Right lobe of liver (tissue), 6 donors: ENCODE measurements around the gene CDC73. TPM values are rescaled to one million over a fixed set of nuclear protein-coding genes. Genes with fewer than 3 reads are reported as not detected.

Experiments used
- ATAC-seq, 4 donors: fragments of 200-7000 bp; cut with Tn5 transposase; one replicate each; pipeline ENCODE4 v1.9.1; 2020; ENCODE audit warnings: mild to moderate bottlenecking in 4 of 4, moderate library complexity in 4 of 4
- DNase-seq, 3 donors: peaks; one replicate each; pipeline ENCODE4 v3.0.0-alpha.2; 2020
- H3K27ac ChIP-seq, 3 donors: fragments of 200-600 bp; one replicate each; pipeline ENCODE4 v1.8.0; 2022
- H3K27me3 ChIP-seq, 2 donors: fragments of 200-600 bp; one replicate each; pipeline ENCODE4 v1.8.0; 2022
- H3K36me3 ChIP-seq, 4 donors: fragments of 200-600 bp; sonication (generic) in 1 of 4; one replicate each; pipeline versions ENCODE4 v1.5.1 to v1.8.0; 2017 to 2022; ENCODE audit warnings: control low read depth in 1 of 4
- H3K4me1 ChIP-seq, 4 donors: fragments of 200-600 bp; sonication (generic) in 1 of 4; one replicate each; pipeline versions ENCODE4 v1.5.1 to v1.8.0; 2017 to 2022; ENCODE audit warnings: control low read depth in 1 of 4
- H3K4me3 ChIP-seq, 3 donors: fragments of 200-600 bp; one replicate each; pipeline ENCODE4 v1.8.0; 2022
- H3K9me3 ChIP-seq, 4 donors: fragments of 200-600 bp; sonication (generic) in 1 of 4; one replicate each; pipeline versions ENCODE4 v1.5.1 to v1.8.0; 2017 to 2022; ENCODE audit warnings: control low read depth in 1 of 4
- CTCF ChIP-seq, 4 donors: fragments of 200-600 bp in 3 of 4; fragments of 450-650 bp in 1 of 4; IDR thresholded peaks; one replicate each; pipeline versions ENCODE4 v1.5.1 to v1.8.0; 2016 to 2022; ENCODE audit warnings: antibody characterized with exemption in 4 of 4, mild to moderate bottlenecking in 2 of 4
- POLR2A ChIP-seq: fragments of 450-650 bp; IDR thresholded peaks from one replicate; pipeline ENCODE4 v1.6.1; 2017; ENCODE audit warnings: antibody characterized with exemption, mild to moderate bottlenecking
- WGBS: methylation state at CpG from one replicate; pipeline ENCODE4 v1.1.6; 2018; ENCODE audit warnings: low coverage, low lambda C conversion rate; ENCODE audit not compliant: insufficient coverage; ENCODE audit errors: missing lambda C conversion rate; 5-methylcytosine and 5-hydroxymethylcytosine counted together
- intact Hi-C, 2 donors: fragments of 100-400 bp; cut with DNase I; formaldehyde crosslinking; loops; one replicate each; pipeline versions ENCODE4 v1.11.2 to v1.14.1; 2022
- total RNA-seq, 6 experiments: library from RNA; depleted of rRNA in 2 of 6; stranded (reverse); fragments of >200 nt in 2 of 6; fragmentation: NEBNext Ultra II Directional in 3 of 6; extraction: Animal tissue kit (Norgen Biotek cat#: 25700) in 3 of 6; gene quantifications; one replicate each; pipeline versions ENCODE4 v1.1.0 to v1.2.4, GENCODE V29; 2016 to 2023
- donor health status: DM: no; HTN: yes; CAD: no.
- donor health status: DM: no; HTN: no; CAD: no.
- donor health status: DM: no; HTN: no; CAD: no.
- donor health status: DM: no; HTN: yes; CAD: no.
- donor health status: DM: no; HTN: yes; CAD: no.

Gene CDC73
- total RNA-seq, 6 experiments from 2014 or later = 11.1 to 23.8 (median 18.3) TPM

GRCh38 chr1:193192586-193192985 lies 70.8 kb downstream of the CDC73 start:
- DNase-seq = no peak
- WGBS = 92% methylated on average over 2 of the region's 8 CpGs

GRCh38 chr1:193199940-193200339 lies 78.1 kb downstream of the CDC73 start:
- Histone ChIP-seq H3K4me1 (peaks cover 0 to 12% (median 3%) of the 10 kb centered on the region in 4 donors), H3K27ac (no peak overlapping the region), H3K36me3 (no peaks in the 10 kb centered on the region), H3K9me3 (no peaks in the 10 kb centered on the region), H3K27me3 (no peaks in the 10 kb centered on the region), H3K4me3 (no peak overlapping the region)
- 75% methylated on average over 4 of the region's 4 CpGs for WGBS
- DNase-seq (no peak), ATAC-seq (peak in 3 of 4 donors; percentile 49 to 74 (median 59))
- intact Hi-C loops = no loop called here
- TF ChIP-seq POLR2A (no peak), CTCF (IDR thresholded peaks at IDR 0.05) (no peak)

More at GRCh38 chr1:193192586-193192985, 70.8 kb downstream of the CDC73 start:
- intact Hi-C loops = no loop called here
- no peak for TF ChIP-seq POLR2A
- TF ChIP-seq CTCF (IDR thresholded peaks at IDR 0.05) = no peak
- H3K27ac ChIP-seq = no peak overlapping the region
- H3K36me3 ChIP-seq = no peaks in the 10 kb centered on the region
- no peaks in the 10 kb centered on the region for H3K27me3 ChIP-seq
- H3K9me3 ChIP-seq = no peaks in the 10 kb centered on the region
- ATAC-seq = no peak
- no peak overlapping the region for H3K4me3 ChIP-seq
- peaks cover 0 to 5% (median 0%) of the 10 kb centered on the region in 4 donors for H3K4me1 ChIP-seq

GRCh38 chr1:193201021-193201420 lies 79.2 kb downstream of the CDC73 start:
- Histone ChIP-seq H3K27me3 (no peaks in the 10 kb centered on the region), H3K36me3 (no peaks in the 10 kb centered on the region), H3K4me3 (no peak overlapping the region), H3K4me1 (peaks cover 0 to 12% (median 3%) of the 10 kb centered on the region in 4 donors), H3K9me3 (no peaks in the 10 kb centered on the region), H3K27ac (peak overlapping the region in 1 of 3 donors; percentile 4)
- ATAC-seq (peak; percentile 13 to 88 (median 64)), DNase-seq (no peak)
- WGBS = 80% methylated on average over 2 of the region's 2 CpGs
- intact Hi-C loops = no loop called here
- TF ChIP-seq CTCF (IDR thresholded peaks at IDR 0.05) (no peak), POLR2A (no peak)

GRCh38 chr1:193210996-193211395 lies 89.2 kb downstream of the CDC73 start:
- no peak overlapping the region for H3K27ac ChIP-seq
- H3K27me3 ChIP-seq = no peaks in the 10 kb centered on the region
- H3K4me3 ChIP-seq = no peak overlapping the region
- no peaks in the 10 kb centered on the region for H3K4me1 ChIP-seq
- 98% methylated on average over 7 of the region's 7 CpGs for WGBS
- intact Hi-C loops = no loop called here
- no peak for ATAC-seq
- TF ChIP-seq CTCF (IDR thresholded peaks at IDR 0.05) (no peak), POLR2A (no peak)
- no peaks in the 10 kb centered on the region for H3K9me3 ChIP-seq
- DNase-seq = no peak
- H3K36me3 ChIP-seq = peaks cover 0 to 7% (median 0%) of the 10 kb centered on the region in 4 donors

GRCh38 chr1:193211539-193211938 lies 89.7 kb downstream of the CDC73 start:
- TF ChIP-seq CTCF (IDR thresholded peaks at IDR 0.05) (no peak), POLR2A (no peak)
- 80% methylated on average over 1 of the region's 1 CpG for WGBS
- DNase-seq = no peak

More at GRCh38 chr1:193211539-193211938, 89.7 kb downstream of the CDC73 start:
- peaks cover 0 to 7% (median 0%) of the 10 kb centered on the region in 4 donors for H3K36me3 ChIP-seq
- H3K27ac ChIP-seq = no peak overlapping the region
- intact Hi-C loops = no loop called here
- no peak overlapping the region for H3K4me3 ChIP-seq
- H3K27me3 ChIP-seq = no peaks in the 10 kb centered on the region
- no peaks in the 10 kb centered on the region for H3K4me1 ChIP-seq
- no peaks in the 10 kb centered on the region for H3K9me3 ChIP-seq
- peak in 2 of 4 donors; percentile 31 to 39 for ATAC-seq
